ENCODE results near the gene EIF3L. TPM values are rescaled to one million over a fixed set of nuclear protein-coding genes. Genes with fewer than 3 reads are reported as not detected.

EIF3L gene
- total RNA-seq, 1 experiment from 2014 or later: 218 TPM

- CTCF ChIA-PET: no interaction called here
- no peak for TF ChIP-seq EZH2phosphoT487 (IDR thresholded peaks at IDR 0.05; ENCODE audit: borderline replicate concordance, low read length)
- no peak for TF ChIP-seq EZH2 (IDR thresholded peaks at IDR 0.05; ENCODE audit: low read length, unreplicated experiment)
- Histone ChIP-seq H3K4me1 (ENCODE audit: insufficient read depth, low read length) (no peaks in the 10 kb centered on the region), H4K20me1 (ENCODE audit: low read length) (no peaks in the 10 kb centered on the region), H3K9me3 (ENCODE audit: low read length) (no peaks in the 10 kb centered on the region), H3K9me2 (replicated peaks; ENCODE audit: low read length) (no peaks in the 10 kb centered on the region), H3K4me3 (ENCODE audit: low read length) (no peak overlapping the region), H3K79me2 (ENCODE audit: low read length) (no peaks in the 10 kb centered on the region), H3K36me3 (ENCODE audit: low read depth, low read length) (no peaks in the 10 kb centered on the region), H3K9ac (ENCODE audit: low read length) (no peak overlapping the region), H2AFZ (ENCODE audit: low read length) (no peak overlapping the region), H3K27ac (ENCODE audit: low read length) (no peak overlapping the region), H3K27me3 (ENCODE audit: low read length) (no peaks in the 10 kb centered on the region), H3F3A (ENCODE audit: low read length, unreplicated experiment) (no peaks in the 10 kb centered on the region), H3K4me2 (ENCODE audit: low read length) (no peak overlapping the region)
- DNase-seq: no peak
- no peak for ATAC-seq
- no TSS peak for BruUV-seq (replicated peaks)
- POLR2A ChIA-PET (ENCODE audit: unreplicated experiment): interaction anchor here (0.7 kb wide), 1 partner anchor 50 kb away, joined by 31 read pairs; no protein-coding TSS in a partner anchor
- intact Hi-C loops (cut with micrococcal nuclease): loop anchor here (1.0 kb wide), 1 partner anchor 47 kb away; no protein-coding TSS in a partner anchor
Observed at GRCh38 chr22:37816543-37817180, 32.6 kb upstream of the EIF3L start.

DNA sequence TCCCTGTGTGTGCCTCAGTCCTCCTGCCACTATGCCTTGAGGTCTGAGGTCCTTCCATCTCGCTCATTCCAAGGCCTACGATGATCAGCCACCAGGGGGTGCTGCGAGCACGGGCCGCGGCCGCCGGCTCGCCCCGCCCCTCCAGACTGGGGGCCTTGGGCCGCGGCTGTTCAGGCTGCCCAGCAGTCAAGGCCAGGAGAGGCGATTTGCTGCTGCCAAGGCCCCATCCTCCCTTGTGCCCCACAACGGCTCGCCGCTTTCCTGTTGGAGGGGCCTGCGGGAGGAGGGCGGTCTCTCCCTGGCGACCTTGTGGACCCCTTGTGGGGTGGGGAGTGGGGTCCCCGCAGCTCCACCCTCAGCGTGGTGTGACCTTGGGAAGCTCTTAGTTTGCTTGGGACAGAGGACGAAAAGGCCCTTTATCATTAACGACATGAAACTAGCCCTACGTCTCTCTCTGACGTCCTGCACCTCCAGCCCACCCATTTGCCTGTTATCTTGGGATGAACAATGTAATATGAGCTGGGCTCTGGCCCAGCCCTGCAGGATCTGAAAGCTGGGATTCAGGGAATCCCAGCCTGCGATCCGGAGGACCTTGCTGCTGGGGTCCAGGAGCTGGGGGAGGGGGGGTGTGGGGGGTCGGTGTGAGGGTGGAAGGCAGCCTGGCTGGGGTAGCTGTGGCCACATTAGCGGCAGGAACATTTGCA, 31.4 kb upstream of the EIF3L start:
- Histone ChIP-seq H3K27ac (ENCODE audit: low read length) (no peak overlapping the region), H2AFZ (ENCODE audit: low read length) (no peak overlapping the region), H3K9ac (ENCODE audit: low read length) (no peak overlapping the region), H3K36me3 (ENCODE audit: low read depth, low read length) (no peaks in the 10 kb centered on the region), H3K4me3 (ENCODE audit: low read length) (no peak overlapping the region), H3K79me2 (ENCODE audit: low read length) (no peaks in the 10 kb centered on the region), H4K20me1 (ENCODE audit: low read length) (no peaks in the 10 kb centered on the region), H3K27me3 (ENCODE audit: low read length) (no peaks in the 10 kb centered on the region), H3K9me3 (ENCODE audit: low read length) (no peaks in the 10 kb centered on the region), H3F3A (ENCODE audit: low read length, unreplicated experiment) (no peaks in the 10 kb centered on the region), H3K4me1 (ENCODE audit: insufficient read depth, low read length) (no peaks in the 10 kb centered on the region), H3K9me2 (replicated peaks; ENCODE audit: low read length) (no peaks in the 10 kb centered on the region), H3K4me2 (ENCODE audit: low read length) (no peak overlapping the region)
- POLR2A ChIA-PET (ENCODE audit: unreplicated experiment): no interaction called here
- intact Hi-C loops (cut with micrococcal nuclease): loop anchor here (1.0 kb wide), 1 partner anchor 45 kb away; no protein-coding TSS in a partner anchor
- ATAC-seq (peak; percentile 77), DNase-seq (peak; percentile 75)
- TF ChIP-seq EZH2phosphoT487 (IDR thresholded peaks at IDR 0.05; ENCODE audit: borderline replicate concordance, low read length) (no peak), CTCF (conservative IDR thresholded peaks at IDR 0.05; ENCODE audit: low read depth, low read length) (peak; percentile 83)
- no TSS peak for BruUV-seq (replicated peaks)
- CTCF ChIA-PET: interaction anchor here (0.5 to 0.6 kb wide), 2 partner anchors 11 to 45 kb away, joined by 3 to 4 read pairs; no protein-coding TSS in a partner anchor

- H3K4me2 ChIP-seq (ENCODE audit: low read length): no peak overlapping the region
- BruUV-seq (replicated peaks): no TSS peak
- H3K9ac ChIP-seq (ENCODE audit: low read length): no peak overlapping the region
- H3K9me3 ChIP-seq (ENCODE audit: low read length): no peaks in the 10 kb centered on the region
- no peaks in the 10 kb centered on the region for H3K79me2 ChIP-seq (ENCODE audit: low read length)
- H3K9me2 ChIP-seq (replicated peaks; ENCODE audit: low read length): no peaks in the 10 kb centered on the region
- intact Hi-C loops (cut with micrococcal nuclease): no loop called here
- no peak for DNase-seq
- no peak for ATAC-seq
- no peaks in the 10 kb centered on the region for H3K27me3 ChIP-seq (ENCODE audit: low read length)
- H3K36me3 ChIP-seq (ENCODE audit: low read depth, low read length): no peaks in the 10 kb centered on the region
- no peaks in the 10 kb centered on the region for H4K20me1 ChIP-seq (ENCODE audit: low read length)
- no peak overlapping the region for H3K4me3 ChIP-seq (ENCODE audit: low read length)
- no peaks in the 10 kb centered on the region for H3F3A ChIP-seq (ENCODE audit: low read length, unreplicated experiment)
- no peak for TF ChIP-seq CTCF (conservative IDR thresholded peaks at IDR 0.05; ENCODE audit: low read depth, low read length)
- no peak for TF ChIP-seq EZH2 (IDR thresholded peaks at IDR 0.05; ENCODE audit: low read length, unreplicated experiment)
- no peak for TF ChIP-seq EZH2phosphoT487 (IDR thresholded peaks at IDR 0.05; ENCODE audit: borderline replicate concordance, low read length)
- H3K27ac ChIP-seq (ENCODE audit: low read length): no peak overlapping the region
- ChIA-PET CTCF (interaction anchor here (0.6 kb wide), 1 partner anchor 11 kb away, joined by 4 read pairs; no protein-coding TSS in a partner anchor), POLR2A (ENCODE audit: unreplicated experiment) (interaction anchor here (0.5 kb wide), 1 partner anchor 141 kb away, joined by 6 read pairs; no protein-coding TSS in a partner anchor)
- H2AFZ ChIP-seq (ENCODE audit: low read length): no peak overlapping the region
- H3K4me1 ChIP-seq (ENCODE audit: insufficient read depth, low read length): no peaks in the 10 kb centered on the region
Observed at GRCh38 chr22:37818409-37819104, 30.7 kb upstream of the EIF3L start.

Measured in PC-3 (cell line).